Left ventricle myocardium inferior (tissue), 1 donor: ENCODE data around the gene KCNRG. TPM values are rescaled to one million over a fixed set of nuclear protein-coding genes. Genes with fewer than 3 reads are reported as not detected.
"Not testable (repeated sequence)": the region's sequence is repeated elsewhere in the genome, so short reads cannot be mapped to it uniquely, and the experiment has no call there.

ENCODE experiments used
- DNase-seq: peaks from one replicate; pipeline ENCODE4 v3.0.0-alpha.2; 2020
- H3K27ac ChIP-seq: fragments of 200-600 bp; replicated peaks from 2 replicates; pipeline ENCODE4 v1.8.0; 2021
- H3K27me3 ChIP-seq: fragments of 200-600 bp; 2 replicates; pipeline ENCODE4 v1.8.0; 2021; ENCODE audit warnings: low read depth
- H3K36me3 ChIP-seq: fragments of 200-600 bp; 2 replicates; pipeline ENCODE4 v1.8.0; 2021
- H3K4me1 ChIP-seq: fragments of 200-600 bp; 2 replicates; pipeline ENCODE4 v1.8.0; 2021
- H3K4me3 ChIP-seq: fragments of 200-600 bp; 2 replicates; pipeline ENCODE4 v1.8.0; 2021; ENCODE audit warnings: mild to moderate bottlenecking, moderate library complexity
- H3K9me3 ChIP-seq: fragments of 200-600 bp; replicated peaks from 2 replicates; pipeline ENCODE4 v1.8.0; 2021
- intact Hi-C: fragments of 100-400 bp; cut with micrococcal nuclease; formaldehyde crosslinking; loops from one replicate; pipeline ENCODE4 v1.11.0; 2022
- total RNA-seq: library from RNA; stranded (reverse); fragmentation: NEBNext Ultra II Directional; extraction: Animal tissue kit (Norgen Biotek cat#: 25700); gene quantifications from one replicate; pipeline ENCODE4 v1.2.1, GENCODE V29; 2021
- TF ChIP-seq, protein P1 (sequence below): fragments of 200-600 bp; IDR thresholded peaks from 2 replicates; pipeline ENCODE4 v1.8.0; 2021; ENCODE audit warnings: antibody characterized with exemption, mild to moderate bottlenecking, borderline replicate concordance
- donor health status: DM: no; HTN: yes; CAD: no; lungs with severe emphysema.

The KCNRG gene
- total RNA-seq, 1 donor from 2014 or later = not detected

DNA sequence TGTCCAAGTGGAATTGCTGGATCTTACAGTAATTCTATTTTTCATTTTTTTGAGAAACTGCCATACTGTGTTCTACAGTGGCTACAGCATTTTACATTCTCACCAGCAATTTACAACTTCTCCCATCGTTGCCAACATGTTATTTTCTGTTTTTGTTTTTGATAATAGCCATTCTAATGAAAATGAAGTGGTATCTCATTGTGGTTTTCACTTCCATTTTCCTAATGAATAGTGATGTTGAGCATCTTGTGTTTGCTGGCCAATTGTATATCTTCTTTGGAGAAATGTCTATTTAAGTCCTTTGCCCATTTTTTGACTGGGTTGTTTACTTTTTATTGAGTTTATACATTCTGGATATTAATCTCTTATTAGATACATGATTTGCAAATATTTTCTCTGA is 38.6 kb downstream of the KCNRG start:
- Histone ChIP-seq H3K4me3 (no peak overlapping the region), H3K9me3 (peaks cover 9% of the 10 kb centered on the region), H3K27me3 (no peaks in the 10 kb centered on the region), H3K36me3 (peaks cover 12% of the 10 kb centered on the region), H3K27ac (no peak overlapping the region), H3K4me1 (no peaks in the 10 kb centered on the region)
- DNase-seq = no peak
- intact Hi-C loops = no loop called here
- TF ChIP-seq, protein P1, sequence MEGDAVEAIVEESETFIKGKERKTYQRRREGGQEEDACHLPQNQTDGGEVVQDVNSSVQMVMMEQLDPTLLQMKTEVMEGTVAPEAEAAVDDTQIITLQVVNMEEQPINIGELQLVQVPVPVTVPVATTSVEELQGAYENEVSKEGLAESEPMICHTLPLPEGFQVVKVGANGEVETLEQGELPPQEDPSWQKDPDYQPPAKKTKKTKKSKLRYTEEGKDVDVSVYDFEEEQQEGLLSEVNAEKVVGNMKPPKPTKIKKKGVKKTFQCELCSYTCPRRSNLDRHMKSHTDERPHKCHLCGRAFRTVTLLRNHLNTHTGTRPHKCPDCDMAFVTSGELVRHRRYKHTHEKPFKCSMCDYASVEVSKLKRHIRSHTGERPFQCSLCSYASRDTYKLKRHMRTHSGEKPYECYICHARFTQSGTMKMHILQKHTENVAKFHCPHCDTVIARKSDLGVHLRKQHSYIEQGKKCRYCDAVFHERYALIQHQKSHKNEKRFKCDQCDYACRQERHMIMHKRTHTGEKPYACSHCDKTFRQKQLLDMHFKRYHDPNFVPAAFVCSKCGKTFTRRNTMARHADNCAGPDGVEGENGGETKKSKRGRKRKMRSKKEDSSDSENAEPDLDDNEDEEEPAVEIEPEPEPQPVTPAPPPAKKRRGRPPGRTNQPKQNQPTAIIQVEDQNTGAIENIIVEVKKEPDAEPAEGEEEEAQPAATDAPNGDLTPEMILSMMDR = no peak

DNA sequence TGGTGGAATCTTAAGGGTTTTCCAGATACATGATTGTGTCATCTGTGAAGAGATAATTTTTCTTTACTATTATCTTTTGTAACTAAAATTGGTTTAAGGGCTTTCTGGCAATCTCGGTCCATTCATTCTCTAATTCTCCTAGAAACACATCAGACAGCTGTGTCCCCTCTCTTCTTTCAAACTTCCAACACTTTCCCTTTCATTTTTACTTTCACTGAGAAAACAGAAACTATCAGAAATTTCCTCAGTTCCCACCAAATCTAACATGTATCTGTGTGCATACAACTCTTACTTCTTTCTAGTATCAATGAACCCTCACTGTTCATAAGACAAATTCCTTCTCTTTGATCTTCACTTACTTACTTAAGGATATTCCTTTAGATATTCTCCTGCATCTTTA is 40.2 kb downstream of the KCNRG start:
- H3K4me1 ChIP-seq = no peaks in the 10 kb centered on the region
- H3K27ac ChIP-seq = no peak overlapping the region
- H3K4me3 ChIP-seq = no peak overlapping the region
- no peak for DNase-seq
- no peaks in the 10 kb centered on the region for H3K27me3 ChIP-seq
- H3K36me3 ChIP-seq = peaks cover 16% of the 10 kb centered on the region
- TF ChIP-seq, protein P1 = no peak
- H3K9me3 ChIP-seq = peaks cover 9% of the 10 kb centered on the region
- intact Hi-C loops = no loop called here

DNA sequence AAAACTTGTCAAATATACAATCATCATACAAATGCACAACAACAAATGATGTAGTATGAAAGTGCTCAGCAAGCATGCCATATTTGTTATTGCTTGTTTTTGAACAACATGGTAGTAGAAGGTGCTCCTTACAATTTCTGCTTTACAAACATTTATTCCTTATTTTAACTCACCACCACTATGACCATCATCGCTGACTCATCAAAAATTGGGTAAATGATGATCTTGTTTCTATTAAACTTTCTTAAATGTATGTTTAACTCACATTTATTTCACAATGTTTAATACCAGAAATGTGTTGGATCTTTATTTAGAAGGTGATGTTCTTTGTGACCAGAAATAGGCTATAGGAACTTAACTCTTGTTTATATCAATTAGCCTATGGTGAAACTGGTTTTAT is 45.5 kb downstream of the KCNRG start:
- Histone ChIP-seq H3K9me3 (no peaks in the 10 kb centered on the region), H3K4me3 (no peak overlapping the region), H3K27me3 (no peaks in the 10 kb centered on the region), H3K4me1 (no peaks in the 10 kb centered on the region), H3K36me3 (peaks cover 9% of the 10 kb centered on the region), H3K27ac (no peak overlapping the region)
- intact Hi-C loops = no loop called here
- DNase-seq = no peak
- TF ChIP-seq, protein P1 = no peak

DNA sequence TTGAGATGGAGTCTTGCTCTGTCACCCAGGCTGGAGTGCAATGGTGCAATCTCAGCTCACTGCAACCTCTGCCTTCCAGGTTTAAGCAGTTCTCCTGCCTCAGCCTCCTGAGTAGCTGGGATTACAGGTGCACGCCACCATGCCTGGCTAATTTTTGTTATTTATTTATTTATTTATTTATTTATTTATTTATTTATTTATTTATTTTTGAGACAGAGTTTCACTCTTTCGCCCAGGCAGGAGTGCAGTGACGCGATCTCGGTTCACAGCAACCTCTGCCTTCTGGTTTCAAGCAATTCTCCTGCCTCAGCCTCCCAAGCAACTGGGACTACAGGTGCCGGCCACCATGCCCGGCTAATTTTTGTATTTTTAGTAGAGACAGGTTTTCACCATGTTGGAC is 47.1 kb downstream of the KCNRG start:
- intact Hi-C loops = not testable (repeated sequence)

DNA sequence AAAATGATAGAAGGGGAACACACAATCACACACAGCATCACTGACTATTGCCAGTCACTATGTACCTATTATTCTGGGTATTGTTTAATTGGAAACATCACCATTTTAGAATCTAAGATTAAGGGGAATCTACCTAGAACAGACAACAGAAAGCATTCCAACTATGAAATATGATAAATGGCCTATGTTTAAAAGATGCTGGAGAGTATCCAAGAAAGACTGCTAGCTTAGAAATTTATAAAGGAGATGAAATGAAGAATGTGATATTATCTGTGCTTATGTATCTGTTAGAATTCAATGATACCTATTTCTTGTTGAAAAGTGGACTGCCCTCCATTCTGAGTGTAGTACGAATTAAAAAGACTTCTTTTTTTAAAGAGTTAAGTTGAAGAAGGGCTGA is 50.5 kb downstream of the KCNRG start:
- intact Hi-C loops = no loop called here
- peaks cover 13% of the 10 kb centered on the region for H3K36me3 ChIP-seq

More for the DNA sequence above, 47.1 kb downstream of the KCNRG start:
- H3K4me3 ChIP-seq, H3K9me3 ChIP-seq, DNase-seq, H3K27ac ChIP-seq, H3K4me1 ChIP-seq, H3K27me3 ChIP-seq: not testable (repeated sequence)
- H3K36me3 ChIP-seq = peaks cover 13% of the 10 kb centered on the region

DNA sequence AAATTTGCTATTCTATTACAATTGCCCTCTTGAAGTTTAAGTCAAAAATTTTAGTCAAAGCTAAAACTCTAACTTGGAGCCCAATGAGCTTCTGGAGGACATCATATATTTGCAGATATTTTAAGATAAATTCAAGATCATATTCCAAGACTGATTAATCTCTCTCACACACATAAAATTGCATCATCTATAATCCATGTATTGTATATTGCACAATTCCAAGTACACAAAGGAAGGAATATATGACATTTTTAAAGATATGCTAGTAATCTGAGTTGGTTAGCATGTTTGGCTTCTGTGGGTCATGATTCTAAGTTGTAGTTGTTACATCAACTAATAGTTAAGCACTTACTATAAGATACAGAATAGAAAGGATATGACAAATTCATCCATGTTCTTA is 53.3 kb downstream of the KCNRG start:
- TF ChIP-seq, protein P1 = no peak
- H3K27ac ChIP-seq = no peak overlapping the region
- intact Hi-C loops = no loop called here
- H3K27me3 ChIP-seq = no peaks in the 10 kb centered on the region
- no peak overlapping the region for H3K4me3 ChIP-seq
- no peak for DNase-seq
- H3K4me1 ChIP-seq = peaks cover 24% of the 10 kb centered on the region
- H3K36me3 ChIP-seq = peaks cover 13% of the 10 kb centered on the region
- H3K9me3 ChIP-seq = no peaks in the 10 kb centered on the region

More for the DNA sequence above, 50.5 kb downstream of the KCNRG start:
- TF ChIP-seq, protein P1 = no peak
- Histone ChIP-seq H3K4me1 (peaks cover 12% of the 10 kb centered on the region), H3K27me3 (no peaks in the 10 kb centered on the region), H3K9me3 (no peaks in the 10 kb centered on the region), H3K4me3 (no peak overlapping the region), H3K27ac (no peak overlapping the region)
- no peak for DNase-seq
